HG03520 (cell line): Measurements from ENCODE around the gene ZNF813.

Experiments
- ATAC-seq: cut with Tn5 transposase; IDR thresholded peaks from one replicate; pipeline ENCODE4 v1.9.1; 2021; ENCODE audit warnings: mild to moderate bottlenecking, moderate library complexity; ENCODE audit not compliant: unreplicated experiment

ZNF813 gene

GRCh38 chr19:53519446-53519845, 51.9 kb downstream of the ZNF813 start:
- ATAC-seq = no peak

DNA sequence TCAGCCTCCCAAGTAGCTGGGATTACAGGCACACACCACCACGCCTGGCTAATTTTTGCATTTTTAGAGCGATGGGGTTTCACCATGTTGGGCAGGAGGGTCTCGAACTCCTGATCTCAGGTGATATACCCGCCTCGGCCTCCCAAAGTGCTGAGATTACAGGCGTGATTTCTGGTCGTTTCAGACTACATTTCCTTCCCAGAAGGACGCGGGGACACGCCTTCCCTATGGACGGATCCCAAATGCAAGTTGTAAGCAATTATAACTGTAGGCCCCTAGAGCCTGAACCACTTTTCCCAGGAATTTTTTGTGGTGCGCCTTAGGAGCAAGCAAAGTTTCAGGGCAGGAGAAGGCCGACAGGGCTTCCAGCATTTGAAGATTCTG, 52.6 kb downstream of the ZNF813 start:
- ATAC-seq = no peak

DNA sequence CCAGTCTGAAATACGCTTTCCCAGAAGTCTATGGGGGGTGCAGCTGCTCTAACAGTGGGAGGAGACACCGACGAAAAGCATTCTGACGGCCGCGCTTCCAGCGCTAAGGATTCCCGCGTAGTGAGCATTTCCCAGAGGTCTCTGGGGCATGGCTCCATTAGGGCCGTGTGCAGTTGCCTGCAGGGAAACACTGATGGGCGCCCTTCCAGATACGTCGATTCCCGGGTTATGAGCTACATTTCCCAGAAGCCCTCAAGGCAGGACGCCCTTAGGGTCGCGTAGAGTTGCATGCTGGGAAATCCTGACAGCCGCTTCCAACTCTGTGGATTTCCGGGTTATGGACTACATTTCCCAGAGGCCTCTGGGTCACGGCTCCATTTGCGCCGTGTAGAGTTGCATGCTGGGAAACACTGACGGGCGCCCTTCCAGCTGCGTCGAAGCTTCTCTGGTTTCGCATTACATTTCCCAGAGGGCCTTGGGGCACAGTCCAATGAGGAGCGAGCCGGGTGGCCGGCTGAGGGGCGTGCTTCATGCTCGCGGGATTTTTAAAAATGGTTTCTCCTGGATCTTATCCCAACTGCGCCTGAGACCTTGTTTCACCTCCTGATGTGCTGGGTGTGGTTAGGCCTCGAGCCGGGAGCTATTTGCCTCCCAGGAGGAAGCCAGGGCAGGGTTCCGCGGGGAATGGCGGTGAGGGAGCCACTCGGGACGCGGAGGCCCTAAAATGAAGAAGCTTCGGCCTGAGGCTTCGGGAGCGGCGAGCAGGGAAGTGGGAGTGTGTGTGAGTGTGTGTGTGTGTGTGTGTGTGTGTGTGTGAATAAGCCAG, 53.2 kb downstream of the ZNF813 start:
- peak; percentile 95 for ATAC-seq

DNA sequence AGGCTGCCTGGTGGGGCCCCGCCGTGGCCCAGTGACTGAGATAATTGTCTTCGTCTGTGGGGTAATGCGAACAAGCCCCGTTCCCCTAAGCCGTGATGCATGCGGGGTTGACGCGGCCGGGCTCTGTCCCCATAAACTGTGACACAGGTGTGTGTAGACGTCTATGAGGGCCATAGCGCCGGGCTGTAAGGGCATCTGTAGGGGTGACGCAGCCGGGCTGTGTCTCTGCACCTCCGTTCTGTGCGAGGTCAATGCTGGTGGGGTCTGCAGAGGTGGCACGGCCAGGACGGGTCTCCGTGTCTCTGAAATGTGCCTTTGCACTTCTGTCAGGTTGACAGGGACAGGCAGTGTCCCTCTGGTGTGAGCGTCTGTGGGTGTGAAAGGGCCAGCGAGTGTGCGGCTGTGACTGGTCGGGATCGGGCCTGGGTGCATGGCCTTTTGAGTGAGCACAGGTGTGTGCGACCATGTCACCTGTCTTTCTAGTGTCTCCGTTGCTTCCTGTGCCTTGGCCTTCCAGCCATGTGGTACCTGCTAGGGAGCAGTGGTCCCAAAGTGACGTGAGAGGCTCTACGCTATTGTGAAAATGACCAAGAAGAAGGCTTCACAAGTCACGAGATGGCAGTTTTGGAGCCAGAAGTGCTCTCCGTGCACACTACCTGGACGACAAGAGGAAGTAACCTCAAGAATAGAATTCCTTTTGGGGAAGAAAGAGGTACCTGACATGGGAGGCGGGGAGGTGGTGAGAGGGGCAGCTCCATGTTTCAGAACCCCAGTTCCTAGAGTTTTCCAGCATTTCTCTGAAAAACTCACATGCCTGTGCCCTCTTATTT, 54.1 kb downstream of the ZNF813 start:
- ATAC-seq = no peak

- no peak for ATAC-seq
Observed at GRCh38 chr19:53525922-53526321, 58.4 kb downstream of the ZNF813 start.

GRCh38 chr19:53530622-53531021, 63.1 kb downstream of the ZNF813 start:
- ATAC-seq = no peak

GRCh38 chr19:53531457-53531856, 63.9 kb downstream of the ZNF813 start:
- ATAC-seq = no peak

DNA sequence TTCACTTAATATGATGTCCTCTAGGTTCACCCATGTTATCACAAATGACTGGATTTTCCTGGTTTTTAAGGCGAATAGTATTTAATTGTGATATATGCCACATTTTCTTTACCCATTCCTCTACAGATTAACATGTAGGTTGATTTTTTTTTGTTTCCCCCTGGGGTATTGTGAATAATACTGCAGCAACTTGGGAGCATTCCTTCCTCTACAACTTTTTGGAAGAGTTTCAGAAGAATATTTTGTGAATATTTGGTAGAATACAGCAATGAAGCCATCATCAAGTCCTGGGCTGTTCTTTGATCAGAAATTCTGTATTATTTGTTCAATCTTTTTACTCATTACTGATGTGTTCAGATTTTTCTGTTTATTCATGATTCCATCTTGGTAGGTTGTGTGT, 64.8 kb downstream of the ZNF813 start:
- ATAC-seq = no peak

DNA sequence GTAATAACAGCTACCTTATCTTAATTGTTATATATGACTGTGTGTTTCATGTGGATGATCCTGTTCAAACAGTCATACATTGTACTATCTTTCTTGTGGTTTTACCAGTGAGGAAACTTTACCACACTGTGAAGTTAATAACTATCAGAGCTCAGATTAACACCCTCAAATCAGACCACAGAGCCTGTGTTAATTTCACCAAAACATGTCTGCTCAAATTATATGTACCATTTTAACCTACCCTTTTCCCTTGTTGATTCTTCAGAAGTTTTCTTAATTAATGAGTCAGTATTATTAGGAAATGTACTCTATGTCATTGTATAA, 68.7 kb downstream of the ZNF813 start:
- no peak for ATAC-seq

- no peak for ATAC-seq
Observed at GRCh38 chr19:53537121-53537520, 69.6 kb downstream of the ZNF813 start.

GRCh38 chr19:53537521-53538377, 70.2 kb downstream of the ZNF813 start, which contains the start of gene ZNF331:
TSS of gene ZNF331 (plus strand) at chr19:53538145. CDS start at chr19:53569377, 31,232 bp downstream.
- peak; percentile 75 for ATAC-seq

DNA sequence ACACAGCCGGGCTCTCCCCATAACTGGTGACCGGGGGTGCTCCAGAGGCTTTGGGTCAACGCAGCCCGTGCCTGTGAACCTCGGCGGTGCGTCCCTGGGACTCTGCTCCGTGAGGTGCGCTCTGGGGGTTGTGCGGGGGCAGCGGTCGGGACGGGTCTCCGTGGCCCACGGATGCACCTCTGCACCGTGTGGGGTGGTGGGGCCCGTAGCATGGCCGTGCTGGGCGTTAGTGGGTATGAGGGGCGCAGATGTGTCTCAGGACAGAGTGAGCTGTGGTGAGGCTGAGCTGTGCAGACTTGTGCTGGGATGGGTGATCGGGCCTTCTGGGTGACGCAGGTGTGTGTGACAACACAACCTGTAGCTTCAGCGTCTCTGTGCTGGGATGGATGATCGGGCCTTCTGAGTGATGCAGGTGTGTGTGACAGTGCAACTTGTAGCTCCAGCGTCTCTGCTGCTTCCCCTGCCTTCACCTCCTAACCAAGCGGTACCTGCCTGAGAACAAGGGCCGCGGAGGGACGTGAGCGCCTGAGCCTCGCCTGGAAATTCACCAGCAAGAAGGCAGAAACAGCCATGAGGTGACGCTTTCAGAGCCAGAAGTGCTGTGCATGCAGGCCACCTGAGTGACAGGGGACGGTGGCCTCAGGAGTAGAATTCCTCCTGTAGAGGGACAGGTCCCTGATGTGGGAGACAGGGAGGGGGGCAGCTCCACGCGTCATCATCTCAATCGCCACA, 71.0 kb downstream of the ZNF813 start:
- ATAC-seq = no peak

DNA sequence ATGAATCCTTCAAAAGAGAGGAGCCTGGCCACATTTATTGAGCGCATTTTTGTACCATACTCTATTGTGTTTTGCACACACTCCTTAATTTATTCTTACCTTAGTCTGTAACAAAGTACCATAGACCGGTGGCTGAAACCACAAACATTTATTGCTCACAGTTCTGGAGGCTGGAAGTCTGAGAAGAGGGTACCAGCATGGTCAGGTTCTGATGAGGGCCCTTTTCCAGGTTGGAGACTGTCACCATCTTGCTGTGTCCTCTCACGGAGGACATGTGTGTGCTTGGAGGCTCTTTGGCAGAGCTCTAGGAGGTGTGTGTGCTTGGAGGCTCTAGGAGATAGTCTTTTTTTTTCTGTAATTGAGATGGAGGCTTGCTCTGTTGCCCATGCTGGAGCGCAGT, 72.6 kb downstream of the ZNF813 start:
- no peak for ATAC-seq

GRCh38 chr19:53541971-53542370, 74.4 kb downstream of the ZNF813 start:
- no peak for ATAC-seq

DNA sequence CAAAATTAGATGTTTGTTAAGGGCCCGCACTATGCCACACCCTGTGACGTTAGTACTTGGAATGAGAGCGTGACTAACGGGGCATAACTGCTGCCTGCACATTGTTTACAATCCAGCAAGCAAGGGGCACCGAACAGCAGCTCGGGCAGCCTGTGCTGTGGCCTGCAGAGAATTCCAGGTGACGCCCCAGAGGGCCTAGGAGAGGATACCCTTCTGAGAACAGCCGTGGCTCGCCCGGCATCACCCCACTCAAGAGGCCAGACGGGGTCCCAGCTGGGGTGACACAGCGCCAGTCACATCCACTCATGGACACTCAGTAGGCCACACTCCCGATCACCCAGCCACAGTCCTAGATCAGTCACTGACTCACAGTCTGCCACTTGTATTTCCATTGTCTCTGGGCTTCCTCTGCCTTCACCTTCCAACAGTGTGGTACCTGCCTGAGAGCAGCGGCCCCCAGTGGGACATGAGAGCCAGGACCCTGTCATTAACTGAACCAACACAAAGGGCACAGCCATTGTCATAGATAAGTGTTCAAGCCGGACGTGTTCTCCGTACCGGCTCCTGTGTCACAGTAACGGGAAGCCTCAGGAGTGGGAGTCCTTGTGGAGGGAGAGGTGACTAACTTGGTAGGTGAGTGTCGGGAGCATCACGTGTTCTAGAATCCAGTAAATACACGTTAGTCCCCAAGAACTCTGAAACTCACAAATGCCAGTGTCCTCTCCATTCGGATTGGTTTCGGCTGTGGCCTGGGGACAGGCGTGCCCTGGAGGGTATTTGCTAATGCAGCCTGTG, 77.9 kb downstream of the ZNF813 start:
- no peak for ATAC-seq
